NT2/D1 (cell line): Measurements from ENCODE around the gene ETV2.

Source experiments
- DNase-seq: peaks from one replicate; pipeline ENCODE4 v3.0.0-alpha.2; 2011; ENCODE audit warnings: low read depth, low spot score
- H3K27me3 ChIP-seq: 2 replicates; pipeline ENCODE4 v1.6.0; 2011; ENCODE audit warnings: mild to moderate bottlenecking; ENCODE audit not compliant: insufficient read length, insufficient read depth
- H3K36me3 ChIP-seq: 2 replicates; pipeline ENCODE4 v1.6.1; 2011; ENCODE audit warnings: mild to moderate bottlenecking, low read length, mixed read lengths; ENCODE audit not compliant: insufficient read depth, insufficient read length
- H3K4me1 ChIP-seq: 2 replicates; pipeline ENCODE4 v1.5.1; 2011; ENCODE audit not compliant: insufficient read depth, insufficient read length
- H3K4me3 ChIP-seq: 2 replicates; pipeline ENCODE4 v1.5.1; 2011; ENCODE audit warnings: low read depth; ENCODE audit not compliant: insufficient read length
- H3K9ac ChIP-seq: 2 replicates; pipeline ENCODE4 v1.6.0; 2011; ENCODE audit warnings: low read depth; ENCODE audit not compliant: insufficient read length
- H3K9me3 ChIP-seq: 2 replicates; pipeline ENCODE4 v1.5.1; 2011; ENCODE audit warnings: mild to moderate bottlenecking, low read length; ENCODE audit not compliant: insufficient read depth
- SUZ12 ChIP-seq: IDR thresholded peaks from 2 replicates; pipeline ENCODE4 v1.6.1; 2011; ENCODE audit not compliant: insufficient read length, insufficient read depth; ENCODE audit errors: extremely low read depth
- YY1 ChIP-seq: IDR thresholded peaks from 2 replicates; pipeline ENCODE4 v1.6.1; 2011; ENCODE audit not compliant: insufficient read length, insufficient read depth
- ZNF274 ChIP-seq: IDR thresholded peaks from 2 replicates; pipeline ENCODE4 v1.6.1; 2011; ENCODE audit warnings: mild to moderate bottlenecking, low read depth, low read length

Gene ETV2

DNA sequence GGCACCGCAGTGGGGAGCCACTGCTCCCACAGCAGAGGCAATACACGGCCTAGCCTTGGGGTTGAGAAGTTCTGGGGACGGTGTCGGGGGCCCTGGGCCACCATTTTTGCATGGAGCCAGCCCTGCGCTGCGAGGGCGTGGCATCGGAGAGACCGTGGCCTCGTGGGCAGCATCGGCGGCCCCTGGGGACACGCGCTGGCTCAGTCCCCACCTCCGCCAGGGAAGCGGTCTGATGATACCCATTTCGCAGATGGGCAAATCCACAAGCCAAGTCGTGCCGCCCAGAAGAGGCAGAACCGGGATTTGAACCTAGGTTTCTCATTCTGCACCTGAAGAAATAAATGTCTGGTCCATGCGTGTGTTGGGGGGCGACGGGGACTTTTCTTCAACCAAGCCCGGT lies 23.6 kb downstream of the ETV2 start:
- Histone ChIP-seq H3K27me3 (no peaks in the 10 kb centered on the region), H3K4me1 (no peaks in the 10 kb centered on the region), H3K9me3 (no peaks in the 10 kb centered on the region), H3K4me3 (no peak overlapping the region), H3K9ac (no peak overlapping the region), H3K36me3 (peaks cover 7% of the 10 kb centered on the region)
- TF ChIP-seq SUZ12 (no peak), ZNF274 (no peak), YY1 (no peak)
- no peak for DNase-seq

DNA sequence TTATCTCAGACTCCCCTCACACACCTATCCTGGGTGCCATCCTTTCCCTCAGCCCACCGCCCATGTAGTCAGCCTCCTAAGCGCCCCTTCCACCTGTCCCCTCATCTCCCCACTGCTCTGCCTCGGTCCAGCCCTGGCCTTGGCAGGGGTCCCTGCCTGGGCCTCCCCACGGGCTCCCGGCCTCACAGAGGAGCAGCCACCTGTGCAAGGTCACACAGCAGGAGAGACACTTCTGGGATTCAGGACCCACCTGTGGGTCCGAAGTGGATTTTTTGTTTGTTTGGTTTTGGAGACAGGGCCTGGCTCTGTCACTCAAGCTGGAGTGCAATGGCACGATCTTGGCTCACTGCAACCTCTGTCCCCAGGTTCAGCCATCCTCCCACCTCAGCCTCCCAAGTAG lies 24.1 kb downstream of the ETV2 start:
- no peaks in the 10 kb centered on the region for H3K4me1 ChIP-seq
- no peaks in the 10 kb centered on the region for H3K9me3 ChIP-seq
- no peak overlapping the region for H3K4me3 ChIP-seq
- H3K9ac ChIP-seq, result no peak overlapping the region
- no peak for DNase-seq
- peaks cover 7% of the 10 kb centered on the region for H3K36me3 ChIP-seq
- no peak for TF ChIP-seq ZNF274
- no peak for TF ChIP-seq SUZ12
- no peak for TF ChIP-seq YY1
- H3K27me3 ChIP-seq, result no peaks in the 10 kb centered on the region

DNA sequence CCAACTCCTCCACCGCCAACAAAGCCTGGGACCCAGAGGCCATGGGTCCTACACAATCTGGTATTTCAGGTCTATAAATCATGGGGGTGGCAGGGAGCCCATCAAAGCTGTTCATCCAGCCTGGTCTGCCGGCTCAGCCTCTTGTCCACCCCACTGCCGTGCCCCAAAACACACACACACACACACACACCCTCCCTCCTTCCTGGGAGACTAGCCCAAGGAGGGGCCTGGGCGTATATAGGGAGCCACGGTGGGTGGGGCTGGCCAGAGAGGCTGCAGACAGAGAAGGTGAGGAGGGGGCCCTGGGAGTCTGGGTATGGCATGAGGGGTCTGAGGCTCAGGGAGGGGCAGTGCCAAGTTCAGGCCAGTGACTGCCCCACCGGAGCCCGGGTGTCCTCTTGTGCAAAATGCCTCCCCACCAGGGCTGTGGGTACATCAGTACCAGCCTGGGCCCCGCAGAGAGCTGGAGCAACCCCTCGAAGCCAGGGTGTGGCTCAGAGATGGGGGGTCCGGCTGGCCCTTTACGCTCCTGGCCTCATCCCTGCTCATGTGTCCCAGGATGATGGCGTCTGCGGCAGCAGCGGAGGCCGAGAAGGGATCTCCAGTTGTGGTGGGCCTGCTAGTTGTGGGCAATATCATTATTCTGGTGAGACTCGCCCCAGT lies 24.8 kb downstream of the ETV2 start, which contains the start of gene UPK1A:
UPK1A (plus strand) TSS at position 267 of the 663 bp plus-strand sequence; CDS start at position 563, 296 bp downstream.
- Histone ChIP-seq H3K27me3 (no peaks in the 10 kb centered on the region), H3K9me3 (no peaks in the 10 kb centered on the region), H3K4me1 (no peaks in the 10 kb centered on the region), H3K4me3 (no peak within 1 kb of the TSS), H3K36me3 (peaks cover 2% of the 10 kb centered on the region), H3K9ac (no peak within 1 kb of the TSS)
- no peak for TF ChIP-seq SUZ12
- TF ChIP-seq YY1, result no peak
- no peak for TF ChIP-seq ZNF274
- no peak for DNase-seq

DNA sequence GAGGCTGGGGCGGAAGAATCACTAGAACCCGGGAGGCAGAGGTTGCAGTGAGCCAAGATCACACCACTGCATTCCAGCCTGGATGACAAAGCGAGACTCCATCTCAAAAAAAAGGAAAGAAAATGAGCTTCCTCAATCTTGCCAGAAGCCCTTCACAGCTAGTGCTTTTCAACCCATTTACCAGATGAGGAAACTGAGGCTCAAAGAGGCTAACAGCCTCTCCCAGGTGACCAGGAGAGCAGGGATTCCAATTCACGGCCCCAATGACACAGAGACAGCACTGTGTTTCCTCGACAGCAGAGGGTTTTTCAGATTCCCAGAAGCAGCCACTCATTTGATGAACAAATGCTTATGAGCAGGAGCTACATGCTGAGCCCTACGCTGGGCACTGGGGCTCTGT lies 28.0 kb downstream of the ETV2 start:
- no peak overlapping the region for H3K9ac ChIP-seq
- no peaks in the 10 kb centered on the region for H3K27me3 ChIP-seq
- no peaks in the 10 kb centered on the region for H3K4me1 ChIP-seq
- TF ChIP-seq ZNF274 (no peak), YY1 (no peak), SUZ12 (no peak)
- DNase-seq, result no peak
- H3K4me3 ChIP-seq, result no peak overlapping the region
- no peaks in the 10 kb centered on the region for H3K9me3 ChIP-seq
- no peaks in the 10 kb centered on the region for H3K36me3 ChIP-seq

DNA sequence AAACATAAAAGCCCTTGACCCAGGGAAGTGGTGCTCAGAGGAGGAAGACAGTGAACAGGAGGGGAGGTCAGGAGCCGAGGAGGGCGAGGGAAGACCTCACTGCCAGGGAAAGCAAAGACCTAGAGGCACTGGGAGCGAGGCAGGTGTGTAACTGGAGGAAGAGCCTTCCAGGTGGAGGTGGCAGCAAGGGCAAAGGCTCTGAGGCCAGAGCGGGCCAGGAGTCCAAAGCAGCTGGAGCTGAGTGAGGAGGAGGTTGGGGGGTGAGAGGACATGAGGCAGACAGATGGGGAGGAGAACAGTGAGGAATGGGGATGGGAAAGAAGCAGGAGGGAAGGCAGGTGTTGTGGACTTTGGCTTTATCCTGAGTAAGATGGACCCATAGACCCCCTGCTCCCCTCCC lies 28.4 kb downstream of the ETV2 start:
- no peaks in the 10 kb centered on the region for H3K36me3 ChIP-seq
- H3K9ac ChIP-seq, result no peak overlapping the region
- H3K27me3 ChIP-seq, result no peaks in the 10 kb centered on the region
- no peak for DNase-seq
- TF ChIP-seq SUZ12 (no peak), ZNF274 (no peak), YY1 (no peak)
- no peaks in the 10 kb centered on the region for H3K4me1 ChIP-seq
- no peaks in the 10 kb centered on the region for H3K9me3 ChIP-seq
- no peak overlapping the region for H3K4me3 ChIP-seq

DNA sequence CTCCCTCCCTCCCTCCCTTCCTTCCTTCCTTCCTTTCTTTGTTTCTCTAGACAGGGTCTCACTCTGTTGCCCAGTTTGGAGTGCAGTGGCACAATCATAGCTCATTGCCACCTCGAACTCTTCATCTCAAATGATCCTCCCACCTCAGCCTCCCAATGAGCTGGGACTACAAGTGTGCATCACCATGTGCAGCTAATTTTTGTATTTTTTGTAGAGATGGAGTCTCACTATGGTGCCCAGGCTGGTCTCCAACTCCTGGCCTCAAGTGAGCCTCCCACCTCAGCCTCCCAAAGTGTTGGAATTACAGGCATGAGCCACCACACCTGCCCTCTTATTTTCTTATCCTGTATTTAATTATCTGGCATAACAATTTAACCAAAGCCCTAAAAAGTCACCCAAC lies 29.1 kb downstream of the ETV2 start:
- H3K9ac ChIP-seq, result no peak overlapping the region
- H3K9me3 ChIP-seq, result no peaks in the 10 kb centered on the region
- no peaks in the 10 kb centered on the region for H3K27me3 ChIP-seq
- no peak overlapping the region for H3K4me3 ChIP-seq
- TF ChIP-seq YY1 (no peak), ZNF274 (no peak), SUZ12 (no peak)
- no peaks in the 10 kb centered on the region for H3K36me3 ChIP-seq
- H3K4me1 ChIP-seq, result no peaks in the 10 kb centered on the region
- DNase-seq, result no peak

DNA sequence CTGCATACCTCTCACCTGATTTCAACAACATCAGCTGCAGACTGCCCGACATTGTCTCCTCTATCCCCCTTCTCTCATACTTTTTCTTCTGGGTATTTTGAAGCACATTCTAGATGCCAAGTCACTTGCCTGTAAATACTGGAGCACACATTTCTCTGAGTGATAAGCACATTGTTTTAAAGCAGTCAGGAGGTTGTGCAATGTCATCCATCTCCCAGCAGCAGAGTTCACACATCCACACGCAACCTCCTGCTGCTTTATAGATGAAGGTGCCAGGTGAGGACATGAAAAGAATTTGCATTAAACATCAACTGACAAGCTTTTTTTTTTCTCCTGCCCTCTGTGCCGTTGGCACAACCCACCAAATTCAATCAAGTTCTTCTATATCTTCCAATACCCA lies 30.3 kb downstream of the ETV2 start:
- no peaks in the 10 kb centered on the region for H3K4me1 ChIP-seq

More for the DNA sequence above, 30.3 kb downstream of the ETV2 start:
- H3K9ac ChIP-seq, result no peak overlapping the region
- DNase-seq, result no peak
- no peaks in the 10 kb centered on the region for H3K27me3 ChIP-seq
- no peak for TF ChIP-seq SUZ12
- TF ChIP-seq YY1, result no peak
- no peak for TF ChIP-seq ZNF274
- no peaks in the 10 kb centered on the region for H3K36me3 ChIP-seq
- no peaks in the 10 kb centered on the region for H3K9me3 ChIP-seq
- no peak overlapping the region for H3K4me3 ChIP-seq
